Mesodermal cell (in vitro differentiated cells): Measurements from ENCODE around the gene PHC2.

ENCODE experiments used
- H3K27ac ChIP-seq: 2 replicates; pipeline ENCODE4 v1.7.0; 2013; ENCODE audit warnings: mild to moderate bottlenecking, low read depth, low read length, moderate library complexity; ENCODE audit not compliant: severe bottlenecking
- H3K36me3 ChIP-seq: 2 replicates; pipeline ENCODE4 v1.7.1; 2013; ENCODE audit warnings: mild to moderate bottlenecking, low read length, moderate library complexity; ENCODE audit not compliant: control insufficient read depth, insufficient read depth
- H3K4me1 ChIP-seq: one replicate; pipeline ENCODE4 v1.7.1; 2013; ENCODE audit warnings: mild to moderate bottlenecking, low read length; ENCODE audit not compliant: insufficient read depth, control insufficient read depth, poor library complexity, severe bottlenecking
- H3K4me3 ChIP-seq: 2 replicates; pipeline ENCODE4 v1.7.0; 2013; ENCODE audit warnings: low read length, control low read depth, mild to moderate bottlenecking; ENCODE audit not compliant: insufficient read depth, poor library complexity, severe bottlenecking; ENCODE audit errors: extremely low read depth
- H3K9me3 ChIP-seq: 2 replicates; pipeline ENCODE4 v1.7.1; 2013; ENCODE audit warnings: mild to moderate bottlenecking, low read length, moderate library complexity; ENCODE audit not compliant: control insufficient read depth
- WGBS, 2 experiments: methylation state at CpG; one replicate each; pipeline ENCODE4 v1.1.5; 2013; ENCODE audit warnings: missing lambda C conversion rate in 2 of 2; ENCODE audit not compliant: insufficient coverage in 2 of 2; 5-methylcytosine and 5-hydroxymethylcytosine counted together

Gene PHC2

GRCh38 chr1:33322109-33322508, 108.8 kb downstream of the PHC2 start:
- Histone ChIP-seq H3K9me3 (no peaks in the 10 kb centered on the region), H3K4me3 (no peak overlapping the region), H3K36me3 (peaks cover 50% of the 10 kb centered on the region), H3K27ac (no peak overlapping the region), H3K4me1 (no peaks in the 10 kb centered on the region)
- 86 to 95% methylated on average over 1 to 4 of the region's 6 CpGs for WGBS, 2 experiments

DNA sequence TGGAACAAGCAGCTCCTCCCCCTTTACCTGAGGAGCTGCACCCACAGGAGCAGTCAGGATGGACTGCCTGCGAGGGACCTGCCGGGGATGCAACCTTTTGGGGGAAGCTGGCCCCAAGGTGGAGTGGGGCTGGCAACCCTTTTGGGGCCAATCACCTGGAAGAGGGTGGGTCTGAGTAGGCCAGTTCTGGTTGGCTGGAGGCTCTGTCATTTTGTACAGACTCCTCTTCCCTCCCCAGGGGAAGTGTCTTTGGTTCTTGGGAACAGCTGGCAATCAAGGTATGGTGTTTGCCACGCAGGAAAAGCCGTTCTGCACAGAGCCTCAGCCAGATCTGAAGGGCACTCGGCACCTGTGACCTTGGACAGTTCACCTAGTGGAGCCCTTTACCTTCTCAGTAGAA, 109.7 kb downstream of the PHC2 start:
- Histone ChIP-seq H3K4me1 (peaks cover 3% of the 10 kb centered on the region), H3K36me3 (peaks cover 40% of the 10 kb centered on the region)

GRCh38 chr1:33320619-33321165, 110.2 kb downstream of the PHC2 start, which contains the start of gene A3GALT2:
Gene A3GALT2, minus strand, starts transcription at chr1:33321098. Its CDS starts 0 bp downstream, at chr1:33321098.
- 97% methylated on average over 4 to 8 of the region's 8 CpGs for WGBS, 2 experiments
- no peaks in the 10 kb centered on the region for H3K9me3 ChIP-seq
- no peak within 1 kb of the TSS for H3K4me3 ChIP-seq
- peaks cover 7% of the 10 kb centered on the region for H3K4me1 ChIP-seq
- peak within 1 kb of the TSS; percentile 10 for H3K27ac ChIP-seq
- H3K36me3 ChIP-seq, result peaks cover 36% of the 10 kb centered on the region

More for the DNA sequence above, 109.7 kb downstream of the PHC2 start:
- Histone ChIP-seq H3K9me3 (no peaks in the 10 kb centered on the region), H3K4me3 (no peak overlapping the region), H3K27ac (peak overlapping the region; percentile 10)
- WGBS, 2 experiments, result 96 to 100% methylated on average over 1 to 4 of the region's 5 CpGs

DNA sequence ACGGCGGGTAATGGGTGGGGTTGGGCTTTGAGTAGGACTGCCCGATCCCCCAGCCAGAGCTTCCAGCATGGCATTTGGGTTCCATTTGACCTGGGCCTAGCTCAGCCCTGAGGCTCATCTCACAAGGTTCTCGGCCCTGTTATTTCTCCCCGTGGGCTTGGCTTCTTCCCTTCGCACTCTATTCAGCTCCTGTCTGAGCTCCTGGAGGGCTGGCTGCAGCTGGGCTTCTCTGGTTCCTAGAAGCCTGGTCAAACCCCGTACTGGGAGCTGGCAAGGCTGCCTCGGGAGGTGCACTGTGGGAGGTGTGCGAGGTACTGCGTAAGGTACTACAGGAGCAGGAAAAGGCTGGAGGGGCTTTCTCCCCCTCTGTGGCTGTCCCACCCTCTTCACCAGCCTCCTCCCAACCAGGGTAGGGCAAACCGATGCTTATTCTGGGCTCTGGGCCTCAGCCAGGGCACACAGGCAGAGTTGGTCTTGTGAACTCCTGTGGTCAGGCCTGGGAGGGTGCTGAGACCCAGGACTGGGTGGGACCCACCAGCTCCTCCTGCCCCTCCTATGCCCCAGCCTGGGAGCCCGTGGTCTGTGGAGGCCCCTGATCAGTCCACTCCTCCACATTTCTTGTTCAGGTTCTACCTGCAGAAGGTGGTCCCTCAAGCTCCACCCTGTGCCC, 110.8 kb downstream of the PHC2 start:
- WGBS, 2 experiments, result 89 to 90% methylated on average over 3 to 6 of the region's 12 CpGs
- Histone ChIP-seq H3K36me3 (peaks cover 30% of the 10 kb centered on the region), H3K4me3 (no peak overlapping the region), H3K4me1 (peaks cover 7% of the 10 kb centered on the region), H3K9me3 (no peaks in the 10 kb centered on the region), H3K27ac (no peak overlapping the region)

- Histone ChIP-seq H3K36me3 (peaks cover 22% of the 10 kb centered on the region), H3K9me3 (no peaks in the 10 kb centered on the region), H3K27ac (no peak overlapping the region), H3K4me3 (no peak overlapping the region), H3K4me1 (peaks cover 7% of the 10 kb centered on the region)
- 86 to 95% methylated on average over 6 to 8 of the region's 9 CpGs for WGBS, 2 experiments
These were observed 111.5 kb downstream of the PHC2 start for GRCh38 chr1:33319186-33319948.

- WGBS, 2 experiments, result 68 to 89% methylated on average over 2 to 5 of the region's 6 CpGs
- H3K36me3 ChIP-seq, result peaks cover 8% of the 10 kb centered on the region
- H3K9me3 ChIP-seq, result no peaks in the 10 kb centered on the region
- H3K27ac ChIP-seq, result no peak overlapping the region
- no peak overlapping the region for H3K4me3 ChIP-seq
- H3K4me1 ChIP-seq, result peaks cover 7% of the 10 kb centered on the region
These were observed 112.9 kb downstream of the PHC2 start for GRCh38 chr1:33317946-33318345.

- Histone ChIP-seq H3K4me3 (no peak overlapping the region), H3K27ac (no peak overlapping the region), H3K36me3 (peaks cover 2% of the 10 kb centered on the region), H3K9me3 (no peaks in the 10 kb centered on the region), H3K4me1 (peaks cover 7% of the 10 kb centered on the region)
- WGBS, 2 experiments, result 86% methylated on average over 1 of the region's 1 CpG; no CpG with 5 or more reads in 1 of the 2 experiments
These were observed 113.5 kb downstream of the PHC2 start for GRCh38 chr1:33317354-33317753.

- WGBS, 2 experiments, result 93 to 94% methylated on average over 2 of the region's 2 CpGs
These were observed 114.3 kb downstream of the PHC2 start for GRCh38 chr1:33316601-33317000.

GRCh38 chr1:33314416-33314815, 116.5 kb downstream of the PHC2 start:
- Histone ChIP-seq H3K4me1 (peaks cover 7% of the 10 kb centered on the region), H3K9me3 (no peaks in the 10 kb centered on the region), H3K4me3 (no peak overlapping the region), H3K36me3 (no peaks in the 10 kb centered on the region), H3K27ac (no peak overlapping the region)
- 88 to 92% methylated on average over 7 of the region's 9 CpGs for WGBS, 2 experiments

More at GRCh38 chr1:33316601-33317000, 114.3 kb downstream of the PHC2 start:
- Histone ChIP-seq H3K27ac (no peak overlapping the region), H3K9me3 (no peaks in the 10 kb centered on the region), H3K36me3 (no peaks in the 10 kb centered on the region), H3K4me3 (no peak overlapping the region), H3K4me1 (peaks cover 7% of the 10 kb centered on the region)

GRCh38 chr1:33312413-33312749, 118.5 kb downstream of the PHC2 start:
- 57 to 75% methylated on average over 4 to 5 of the region's 5 CpGs for WGBS, 2 experiments
- Histone ChIP-seq H3K27ac (no peak overlapping the region), H3K4me3 (no peak overlapping the region), H3K4me1 (peaks cover 7% of the 10 kb centered on the region), H3K9me3 (no peaks in the 10 kb centered on the region), H3K36me3 (no peaks in the 10 kb centered on the region)
